ENCODE results near the gene CAMKK2. TPM values are rescaled to one million over a fixed set of nuclear protein-coding genes. Genes with fewer than 3 reads are reported as not detected.
"Not testable (repeated sequence)": the region's sequence is repeated elsewhere in the genome, so short reads cannot be mapped to it uniquely, and the experiment has no call there.

Gene CAMKK2
- polyA plus RNA-seq, 2 donors: 8.5 to 10.5 TPM

- H3K4me1 ChIP-seq (ENCODE audit: control insufficient read depth in 2 of 2, insufficient read depth in 2 of 2, low read length in 1 of 2): peaks cover 2 to 9% of the 10 kb centered on the region in 2 donors
- H3K36me3 ChIP-seq (ENCODE audit: control insufficient read depth in 2 of 2, insufficient read depth in 2 of 2, low read length in 1 of 2): peaks cover 6 to 26% of the 10 kb centered on the region in 2 donors
- no peaks in the 10 kb centered on the region for H3K9me3 ChIP-seq (ENCODE audit: control insufficient read depth in 2 of 2, insufficient read depth in 1 of 2, low read depth in 1 of 2, low read length in 1 of 2)
- no peak overlapping the region for H3K4me3 ChIP-seq (ENCODE audit: low read depth in 1 of 2, low read length in 2 of 2)
- H3K27me3 ChIP-seq (ENCODE audit: control insufficient read depth in 1 of 2, insufficient read depth in 2 of 2, low read length in 2 of 2): no peaks in the 10 kb centered on the region
- no peak overlapping the region for H3K27ac ChIP-seq (ENCODE audit: low read depth in 2 of 2, low read length in 1 of 2)
- 86 to 87% methylated on average over 16 of the region's 16 CpGs for WGBS, 2 donors
These were observed 64.3 kb downstream of the CAMKK2 start for GRCh38 chr12:121232163-121232562.

- no peak overlapping the region for H3K4me3 ChIP-seq (ENCODE audit: low read depth in 1 of 2, low read length in 2 of 2)
- peaks cover 2 to 9% of the 10 kb centered on the region in 2 donors for H3K4me1 ChIP-seq (ENCODE audit: control insufficient read depth in 2 of 2, insufficient read depth in 2 of 2, low read length in 1 of 2)
- no peaks in the 10 kb centered on the region for H3K9me3 ChIP-seq (ENCODE audit: control insufficient read depth in 2 of 2, insufficient read depth in 1 of 2, low read depth in 1 of 2, low read length in 1 of 2)
- 88 to 89% methylated on average over 12 of the region's 12 CpGs for WGBS, 2 donors
- peaks cover 6 to 18% of the 10 kb centered on the region in 2 donors for H3K36me3 ChIP-seq (ENCODE audit: control insufficient read depth in 2 of 2, insufficient read depth in 2 of 2, low read length in 1 of 2)
- H3K27ac ChIP-seq (ENCODE audit: low read depth in 2 of 2, low read length in 1 of 2): no peak overlapping the region
- no peaks in the 10 kb centered on the region for H3K27me3 ChIP-seq (ENCODE audit: control insufficient read depth in 1 of 2, insufficient read depth in 2 of 2, low read length in 2 of 2)
These were observed 66.0 kb downstream of the CAMKK2 start for GRCh38 chr12:121230538-121230907.

GRCh38 chr12:121229826-121230537 is 66.5 kb downstream of the CAMKK2 start:
- H3K4me3 ChIP-seq (ENCODE audit: low read depth in 1 of 2, low read length in 2 of 2); H3K4me1 ChIP-seq (ENCODE audit: control insufficient read depth in 2 of 2, insufficient read depth in 2 of 2, low read length in 1 of 2); H3K27me3 ChIP-seq (ENCODE audit: control insufficient read depth in 1 of 2, insufficient read depth in 2 of 2, low read length in 2 of 2); H3K9me3 ChIP-seq (ENCODE audit: control insufficient read depth in 2 of 2, insufficient read depth in 1 of 2, low read depth in 1 of 2, low read length in 1 of 2): not testable (repeated sequence)
- WGBS, 2 donors: 37 to 40% methylated on average over 19 of the region's 19 CpGs
- H3K36me3 ChIP-seq (ENCODE audit: control insufficient read depth in 2 of 2, insufficient read depth in 2 of 2, low read length in 1 of 2): peaks cover 6 to 18% of the 10 kb centered on the region in 2 donors
- peak overlapping the region; percentile 66 to 74 for H3K27ac ChIP-seq (ENCODE audit: low read depth in 2 of 2, low read length in 1 of 2)

GRCh38 chr12:121228919-121229665 is 67.4 kb downstream of the CAMKK2 start:
- WGBS, 2 donors: 93 to 95% methylated on average over 24 of the region's 24 CpGs
- peaks cover 6 to 18% of the 10 kb centered on the region in 2 donors for H3K36me3 ChIP-seq (ENCODE audit: control insufficient read depth in 2 of 2, insufficient read depth in 2 of 2, low read length in 1 of 2)
- H3K4me1 ChIP-seq (ENCODE audit: control insufficient read depth in 2 of 2, insufficient read depth in 2 of 2, low read length in 1 of 2): peaks cover 2 to 9% of the 10 kb centered on the region in 2 donors
- H3K27me3 ChIP-seq (ENCODE audit: control insufficient read depth in 1 of 2, insufficient read depth in 2 of 2, low read length in 2 of 2): no peaks in the 10 kb centered on the region
- no peak overlapping the region for H3K4me3 ChIP-seq (ENCODE audit: low read depth in 1 of 2, low read length in 2 of 2)
- H3K27ac ChIP-seq (ENCODE audit: low read depth in 2 of 2, low read length in 1 of 2): peak overlapping the region; percentile 66 to 74
- H3K9me3 ChIP-seq (ENCODE audit: control insufficient read depth in 2 of 2, insufficient read depth in 1 of 2, low read depth in 1 of 2, low read length in 1 of 2): no peaks in the 10 kb centered on the region

- peak overlapping the region; percentile 53 to 63 for H3K27ac ChIP-seq (ENCODE audit: low read depth in 2 of 2, low read length in 1 of 2)
- H3K4me1 ChIP-seq (ENCODE audit: control insufficient read depth in 2 of 2, insufficient read depth in 2 of 2, low read length in 1 of 2): peaks cover 2 to 9% of the 10 kb centered on the region in 2 donors
- H3K4me3 ChIP-seq (ENCODE audit: low read depth in 1 of 2, low read length in 2 of 2): no peak overlapping the region
- H3K27me3 ChIP-seq (ENCODE audit: control insufficient read depth in 1 of 2, insufficient read depth in 2 of 2, low read length in 2 of 2): no peaks in the 10 kb centered on the region
- peaks cover 0 to 14% of the 10 kb centered on the region in 2 donors for H3K36me3 ChIP-seq (ENCODE audit: control insufficient read depth in 2 of 2, insufficient read depth in 2 of 2, low read length in 1 of 2)
- no peaks in the 10 kb centered on the region for H3K9me3 ChIP-seq (ENCODE audit: control insufficient read depth in 2 of 2, insufficient read depth in 1 of 2, low read depth in 1 of 2, low read length in 1 of 2)
- 48 to 52% methylated on average over 9 of the region's 9 CpGs for WGBS, 2 donors
These were observed 69.2 kb downstream of the CAMKK2 start for GRCh38 chr12:121227294-121227693.

GRCh38 chr12:121226871-121227270 is 69.6 kb downstream of the CAMKK2 start:
- peaks cover 0 to 12% of the 10 kb centered on the region in 2 donors for H3K36me3 ChIP-seq (ENCODE audit: control insufficient read depth in 2 of 2, insufficient read depth in 2 of 2, low read length in 1 of 2)
- H3K4me3 ChIP-seq (ENCODE audit: low read depth in 1 of 2, low read length in 2 of 2); H3K27me3 ChIP-seq (ENCODE audit: control insufficient read depth in 1 of 2, insufficient read depth in 2 of 2, low read length in 2 of 2); H3K9me3 ChIP-seq (ENCODE audit: control insufficient read depth in 2 of 2, insufficient read depth in 1 of 2, low read depth in 1 of 2, low read length in 1 of 2); H3K4me1 ChIP-seq (ENCODE audit: control insufficient read depth in 2 of 2, insufficient read depth in 2 of 2, low read length in 1 of 2): not testable (repeated sequence)
- peak overlapping the region; percentile 53 to 63 for H3K27ac ChIP-seq (ENCODE audit: low read depth in 2 of 2, low read length in 1 of 2)
- 93 to 95% methylated on average over 8 of the region's 8 CpGs for WGBS, 2 donors

GRCh38 chr12:121226399-121226798 is 70.1 kb downstream of the CAMKK2 start:
- WGBS, 2 donors: 84 to 89% methylated on average over 8 of the region's 8 CpGs
- H3K4me1 ChIP-seq (ENCODE audit: control insufficient read depth in 2 of 2, insufficient read depth in 2 of 2, low read length in 1 of 2): peaks cover 2 to 9% of the 10 kb centered on the region in 2 donors
- peaks cover 0 to 12% of the 10 kb centered on the region in 2 donors for H3K36me3 ChIP-seq (ENCODE audit: control insufficient read depth in 2 of 2, insufficient read depth in 2 of 2, low read length in 1 of 2)
- H3K27me3 ChIP-seq (ENCODE audit: control insufficient read depth in 1 of 2, insufficient read depth in 2 of 2, low read length in 2 of 2): no peaks in the 10 kb centered on the region
- H3K4me3 ChIP-seq (ENCODE audit: low read depth in 1 of 2, low read length in 2 of 2): no peak overlapping the region
- no peak overlapping the region for H3K27ac ChIP-seq (ENCODE audit: low read depth in 2 of 2, low read length in 1 of 2)
- no peaks in the 10 kb centered on the region for H3K9me3 ChIP-seq (ENCODE audit: control insufficient read depth in 2 of 2, insufficient read depth in 1 of 2, low read depth in 1 of 2, low read length in 1 of 2)

GRCh38 chr12:121224591-121224990 is 71.9 kb downstream of the CAMKK2 start:
- no peaks in the 10 kb centered on the region for H3K27me3 ChIP-seq (ENCODE audit: control insufficient read depth in 1 of 2, insufficient read depth in 2 of 2, low read length in 2 of 2)
- H3K4me3 ChIP-seq (ENCODE audit: low read depth in 1 of 2, low read length in 2 of 2): no peak overlapping the region
- peaks cover 0 to 10% of the 10 kb centered on the region in 2 donors for H3K36me3 ChIP-seq (ENCODE audit: control insufficient read depth in 2 of 2, insufficient read depth in 2 of 2, low read length in 1 of 2)
- H3K4me1 ChIP-seq (ENCODE audit: control insufficient read depth in 2 of 2, insufficient read depth in 2 of 2, low read length in 1 of 2): peaks cover 0 to 9% of the 10 kb centered on the region in 2 donors
- H3K9me3 ChIP-seq (ENCODE audit: control insufficient read depth in 2 of 2, insufficient read depth in 1 of 2, low read depth in 1 of 2, low read length in 1 of 2): no peaks in the 10 kb centered on the region
- 50 to 60% methylated on average over 8 of the region's 8 CpGs for WGBS, 2 donors
- H3K27ac ChIP-seq (ENCODE audit: low read depth in 2 of 2, low read length in 1 of 2): no peak overlapping the region

GRCh38 chr12:121223292-121224285 is 72.9 kb downstream of the CAMKK2 start:
- H3K27me3 ChIP-seq (ENCODE audit: control insufficient read depth in 1 of 2, insufficient read depth in 2 of 2, low read length in 2 of 2): no peaks in the 10 kb centered on the region
- peaks cover 0 to under 1% of the 10 kb centered on the region in 2 donors for H3K4me1 ChIP-seq (ENCODE audit: control insufficient read depth in 2 of 2, insufficient read depth in 2 of 2, low read length in 1 of 2)
- H3K4me3 ChIP-seq (ENCODE audit: low read depth in 1 of 2, low read length in 2 of 2): no peak overlapping the region
- 78 to 82% methylated on average over 19 of the region's 19 CpGs for WGBS, 2 donors
- no peaks in the 10 kb centered on the region for H3K9me3 ChIP-seq (ENCODE audit: control insufficient read depth in 2 of 2, insufficient read depth in 1 of 2, low read depth in 1 of 2, low read length in 1 of 2)
- H3K36me3 ChIP-seq (ENCODE audit: control insufficient read depth in 2 of 2, insufficient read depth in 2 of 2, low read length in 1 of 2): peaks cover 0 to 5% of the 10 kb centered on the region in 2 donors
- peak overlapping the region in 1 of 2 donors; percentile 24 for H3K27ac ChIP-seq (ENCODE audit: low read depth in 2 of 2, low read length in 1 of 2)

All from esophagus (tissue), 2 donors.